PC-9 (cell line): ENCODE results near the gene DMTF1.

Experiments used
- EZH2 ChIP-seq: fragments of 200-600 bp; sonication (generic); IDR thresholded peaks from 2 replicates; pipeline ENCODE4 v1.8.0; 2017; ENCODE audit warnings: antibody characterized with exemption, low read depth
- TF ChIP-seq, protein P1 (sequence below): fragments of 200-600 bp; sonication (generic); conservative IDR thresholded peaks from 2 replicates; pipeline ENCODE4 v1.6.1; 2017; ENCODE audit warnings: mixed run types, antibody characterized with exemption, mild to moderate bottlenecking, moderate library complexity

DNA sequence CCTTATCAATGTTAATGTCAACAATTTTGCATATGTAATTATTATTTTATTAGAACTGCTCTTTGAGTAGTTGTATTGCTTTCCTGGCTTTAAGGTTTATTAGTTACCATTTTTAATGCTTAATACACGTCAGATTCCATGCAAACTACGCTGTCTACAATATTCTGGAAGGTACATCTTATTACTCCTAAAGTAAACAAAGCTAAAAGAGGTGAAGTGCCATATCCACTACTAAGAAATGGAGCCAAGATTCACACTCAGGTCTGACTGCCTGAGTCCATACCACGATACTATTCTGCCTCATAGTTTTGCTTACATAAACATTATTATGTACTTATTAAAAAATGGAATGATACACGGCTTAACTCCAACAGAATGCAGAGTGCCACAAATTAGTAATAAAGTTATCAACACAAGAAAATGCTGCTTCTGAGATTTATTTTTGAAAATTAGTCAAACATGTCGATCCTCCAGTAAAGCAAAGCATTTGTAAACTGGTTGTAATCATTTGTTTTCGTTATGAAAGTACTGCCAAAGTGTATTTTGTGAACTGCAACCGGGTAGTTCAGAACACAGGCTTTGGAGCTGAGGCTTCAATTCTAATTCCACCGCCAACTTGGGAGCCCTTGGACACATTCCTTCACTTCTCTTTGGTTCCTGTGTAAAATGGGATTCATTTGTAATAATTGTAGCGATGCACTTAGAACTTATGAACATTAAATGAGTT, 1.1 kb upstream of the DMTF1 start:
- TF ChIP-seq, protein P1, sequence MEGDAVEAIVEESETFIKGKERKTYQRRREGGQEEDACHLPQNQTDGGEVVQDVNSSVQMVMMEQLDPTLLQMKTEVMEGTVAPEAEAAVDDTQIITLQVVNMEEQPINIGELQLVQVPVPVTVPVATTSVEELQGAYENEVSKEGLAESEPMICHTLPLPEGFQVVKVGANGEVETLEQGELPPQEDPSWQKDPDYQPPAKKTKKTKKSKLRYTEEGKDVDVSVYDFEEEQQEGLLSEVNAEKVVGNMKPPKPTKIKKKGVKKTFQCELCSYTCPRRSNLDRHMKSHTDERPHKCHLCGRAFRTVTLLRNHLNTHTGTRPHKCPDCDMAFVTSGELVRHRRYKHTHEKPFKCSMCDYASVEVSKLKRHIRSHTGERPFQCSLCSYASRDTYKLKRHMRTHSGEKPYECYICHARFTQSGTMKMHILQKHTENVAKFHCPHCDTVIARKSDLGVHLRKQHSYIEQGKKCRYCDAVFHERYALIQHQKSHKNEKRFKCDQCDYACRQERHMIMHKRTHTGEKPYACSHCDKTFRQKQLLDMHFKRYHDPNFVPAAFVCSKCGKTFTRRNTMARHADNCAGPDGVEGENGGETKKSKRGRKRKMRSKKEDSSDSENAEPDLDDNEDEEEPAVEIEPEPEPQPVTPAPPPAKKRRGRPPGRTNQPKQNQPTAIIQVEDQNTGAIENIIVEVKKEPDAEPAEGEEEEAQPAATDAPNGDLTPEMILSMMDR = no peak
- no peak for TF ChIP-seq EZH2
